ENCODE measurements around the gene PRSS38. TPM values are rescaled to one million over a fixed set of nuclear protein-coding genes. Genes with fewer than 3 reads are reported as not detected.

Gene PRSS38
- total and polyA plus RNA-seq, 10 of the 15 experiments (the other 5 are each of a cell fraction or from before 2014, with no cell fraction given), result not detected

DNA sequence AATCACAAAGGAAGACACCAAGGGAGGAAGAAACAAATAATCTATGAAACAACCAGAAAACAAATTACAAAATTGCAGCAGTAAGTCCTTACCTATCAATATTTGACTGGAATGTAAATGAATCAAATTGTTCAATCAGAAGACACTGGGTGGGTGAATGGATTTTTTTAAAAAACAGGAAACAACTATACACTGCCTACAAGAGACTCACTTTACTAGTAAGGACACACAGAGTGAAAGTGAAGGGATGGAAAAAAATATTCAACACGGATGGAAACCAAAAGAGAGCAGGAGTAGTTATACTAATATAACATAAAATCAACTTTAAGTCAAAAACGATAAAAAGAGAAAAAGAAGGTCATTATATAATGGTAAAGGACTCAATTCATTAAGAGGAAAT lies 6.4 kb upstream of the PRSS38 start (continued):
- TF ChIP-seq, protein P1, sequence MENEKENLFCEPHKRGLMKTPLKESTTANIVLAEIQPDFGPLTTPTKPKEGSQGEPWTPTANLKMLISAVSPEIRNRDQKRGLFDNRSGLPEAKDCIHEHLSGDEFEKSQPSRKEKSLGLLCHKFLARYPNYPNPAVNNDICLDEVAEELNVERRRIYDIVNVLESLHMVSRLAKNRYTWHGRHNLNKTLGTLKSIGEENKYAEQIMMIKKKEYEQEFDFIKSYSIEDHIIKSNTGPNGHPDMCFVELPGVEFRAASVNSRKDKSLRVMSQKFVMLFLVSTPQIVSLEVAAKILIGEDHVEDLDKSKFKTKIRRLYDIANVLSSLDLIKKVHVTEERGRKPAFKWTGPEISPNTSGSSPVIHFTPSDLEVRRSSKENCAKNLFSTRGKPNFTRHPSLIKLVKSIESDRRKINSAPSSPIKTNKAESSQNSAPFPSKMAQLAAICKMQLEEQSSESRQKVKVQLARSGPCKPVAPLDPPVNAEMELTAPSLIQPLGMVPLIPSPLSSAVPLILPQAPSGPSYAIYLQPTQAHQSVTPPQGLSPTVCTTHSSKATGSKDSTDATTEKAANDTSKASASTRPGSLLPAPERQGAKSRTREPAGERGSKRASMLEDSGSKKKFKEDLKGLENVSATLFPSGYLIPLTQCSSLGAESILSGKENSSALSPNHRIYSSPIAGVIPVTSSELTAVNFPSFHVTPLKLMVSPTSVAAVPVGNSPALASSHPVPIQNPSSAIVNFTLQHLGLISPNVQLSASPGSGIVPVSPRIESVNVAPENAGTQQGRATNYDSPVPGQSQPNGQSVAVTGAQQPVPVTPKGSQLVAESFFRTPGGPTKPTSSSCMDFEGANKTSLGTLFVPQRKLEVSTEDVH (IDR thresholded peaks at IDR 0.05; ENCODE audit: low read depth, partially characterized antibody), result no peak
- TF ChIP-seq NFXL1 (IDR thresholded peaks at IDR 0.05; ENCODE audit: borderline replicate concordance) (no peak), NRF1 (conservative IDR thresholded peaks at IDR 0.05; ENCODE audit: low read depth, low read length) (no peak), TCF7 (IDR thresholded peaks at IDR 0.05; ENCODE audit: borderline replicate concordance) (no peak), EP300 (IDR thresholded peaks at IDR 0.05; ENCODE audit: borderline replicate concordance in 1 of 2, control insufficient read depth in 1 of 2, low read depth in 2 of 2, low read length in 2 of 2) (no peak), KDM1A (IDR thresholded peaks at IDR 0.05; ENCODE audit: borderline replicate concordance) (no peak), ZNF24 (IDR thresholded peaks at IDR 0.05) (no peak), FOS (IDR thresholded peaks at IDR 0.05; ENCODE audit: borderline replicate concordance, extremely low read depth, insufficient read length) (no peak), ZNF217 (IDR thresholded peaks at IDR 0.05) (no peak)
- TF ChIP-seq, protein P2, sequence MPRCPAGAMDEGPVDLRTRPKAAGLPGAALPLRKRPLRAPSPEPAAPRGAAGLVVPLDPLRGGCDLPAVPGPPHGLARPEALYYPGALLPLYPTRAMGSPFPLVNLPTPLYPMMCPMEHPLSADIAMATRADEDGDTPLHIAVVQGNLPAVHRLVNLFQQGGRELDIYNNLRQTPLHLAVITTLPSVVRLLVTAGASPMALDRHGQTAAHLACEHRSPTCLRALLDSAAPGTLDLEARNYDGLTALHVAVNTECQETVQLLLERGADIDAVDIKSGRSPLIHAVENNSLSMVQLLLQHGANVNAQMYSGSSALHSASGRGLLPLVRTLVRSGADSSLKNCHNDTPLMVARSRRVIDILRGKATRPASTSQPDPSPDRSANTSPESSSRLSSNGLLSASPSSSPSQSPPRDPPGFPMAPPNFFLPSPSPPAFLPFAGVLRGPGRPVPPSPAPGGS (IDR thresholded peaks at IDR 0.05; ENCODE audit: borderline replicate concordance, insufficient read depth, low read depth, low read length, poor library complexity, severe bottlenecking), result no peak

Measured in GM12878 (cell line).